ENCODE data around the gene TRAPPC13. TPM values are rescaled to one million over a fixed set of nuclear protein-coding genes. Genes with fewer than 3 reads are reported as not detected.
"Not testable (repeated sequence)": the region's sequence is repeated elsewhere in the genome, so short reads cannot be mapped to it uniquely, and the experiment has no call there.

Gene TRAPPC13
- total RNA-seq: 10 to 100 TPM; 11.4 to 18.1 (median 14.2) TPM

- intact Hi-C loops (cut with DNase I; ENCODE audit: low total_unique reads): no loop called here
- H3K4me3 ChIP-seq (ENCODE audit: low read depth, poor library complexity, severe bottlenecking): peak within 1 kb of the TSS; percentile 95
- WGBS, 2 donors: 0% methylated on average over 36 of the region's 36 CpGs
- TF ChIP-seq POLR2A (IDR thresholded peaks at IDR 0.05) (no peak), CTCF (IDR thresholded peaks at IDR 0.05) (no peak)
- DNase-seq (ENCODE audit: low spot score in 2 of 2): peak; percentile 85 to 96
These were observed at the start of gene TRAPPC13, which contains the start of gene SHLD3 for GRCh38 chr5:65624571-65625555. Gene TRAPPC13, plus strand, starts transcription at chr5:65625027. Its CDS starts 34 bp downstream, at chr5:65625061. Gene SHLD3, plus strand, starts transcription at chr5:65625027. Its CDS starts 4,561 bp downstream, at chr5:65629588.

GRCh38 chr5:65577141-65577540 is 47.7 kb upstream of the TRAPPC13 start:
- TF ChIP-seq CTCF (IDR thresholded peaks at IDR 0.05) (no peak), POLR2A (IDR thresholded peaks at IDR 0.05) (no peak)
- H3K4me3 ChIP-seq (ENCODE audit: low read depth, poor library complexity, severe bottlenecking): no peak overlapping the region
- no peak for DNase-seq (ENCODE audit: low spot score in 2 of 2)
- intact Hi-C loops (cut with DNase I; ENCODE audit: low total_unique reads): no loop called here

GRCh38 chr5:65588694-65589093 is 36.1 kb upstream of the TRAPPC13 start:
- intact Hi-C loops (cut with DNase I; ENCODE audit: low total_unique reads): no loop called here
- 89 to 96% methylated on average over 2 of the region's 2 CpGs for WGBS, 2 donors
- TF ChIP-seq POLR2A (IDR thresholded peaks at IDR 0.05) (no peak), CTCF (IDR thresholded peaks at IDR 0.05) (no peak)

GRCh38 chr5:65601761-65602160 is 23.1 kb upstream of the TRAPPC13 start:
- DNase-seq (ENCODE audit: low spot score in 2 of 2); intact Hi-C loops (cut with DNase I; ENCODE audit: low total_unique reads): not testable (repeated sequence)
- WGBS, 2 donors: 100% methylated on average over 1 of the region's 1 CpG

More at GRCh38 chr5:65588694-65589093, 36.1 kb upstream of the TRAPPC13 start:
- DNase-seq (ENCODE audit: low spot score in 2 of 2): no peak
- H3K4me3 ChIP-seq (ENCODE audit: low read depth, poor library complexity, severe bottlenecking): no peak overlapping the region

GRCh38 chr5:65611524-65611923 is 13.3 kb upstream of the TRAPPC13 start:
- no peak for DNase-seq (ENCODE audit: low spot score in 2 of 2)
- TF ChIP-seq POLR2A (IDR thresholded peaks at IDR 0.05): no peak
- TF ChIP-seq CTCF (IDR thresholded peaks at IDR 0.05): no peak
- intact Hi-C loops (cut with DNase I; ENCODE audit: low total_unique reads): no loop called here
- H3K4me3 ChIP-seq (ENCODE audit: low read depth, poor library complexity, severe bottlenecking): no peak overlapping the region
- WGBS, 2 donors: 86 to 87% methylated on average over 3 of the region's 3 CpGs

More at GRCh38 chr5:65601761-65602160, 23.1 kb upstream of the TRAPPC13 start:
- H3K4me3 ChIP-seq (ENCODE audit: low read depth, poor library complexity, severe bottlenecking): not testable (repeated sequence)

GRCh38 chr5:65612298-65612907 is 12.4 kb upstream of the TRAPPC13 start:
- no peak for DNase-seq (ENCODE audit: low spot score in 2 of 2)
- H3K4me3 ChIP-seq (ENCODE audit: low read depth, poor library complexity, severe bottlenecking): no peak overlapping the region
- TF ChIP-seq POLR2A (IDR thresholded peaks at IDR 0.05) (no peak), CTCF (IDR thresholded peaks at IDR 0.05) (no peak)
- WGBS, 2 donors: 88 to 91% methylated on average over 4 of the region's 4 CpGs
- intact Hi-C loops (cut with DNase I; ENCODE audit: low total_unique reads): no loop called here

All from lower leg skin (tissue), 4 donors.